Bronchial epithelial cell (primary cell): ENCODE data around the gene DGKI. TPM values are rescaled to one million over a fixed set of nuclear protein-coding genes. Genes with fewer than 3 reads are reported as not detected.
"Not testable (repeated sequence)": the region's sequence is repeated elsewhere in the genome, so short reads cannot be mapped to it uniquely, and the experiment has no call there.

Source experiments
- DNase-seq: peaks from one replicate; pipeline ENCODE4 v3.0.0-alpha.2; 2010; ENCODE audit warnings: low read depth
- FAIRE-seq: peaks from 2 replicates; lab custom pipeline; 2011; peaks lifted over from hg19 to GRCh38; lab: Jason Lieb, UNC
- H3K27me3 ChIP-seq: 2 replicates; pipeline ENCODE4 v1.5.1; 2011; ENCODE audit warnings: low read length; ENCODE audit not compliant: control insufficient read depth, insufficient read depth
- H3K36me3 ChIP-seq: 2 replicates; pipeline ENCODE4 v1.5.1; 2011; ENCODE audit warnings: low read length; ENCODE audit not compliant: control insufficient read depth, insufficient read depth
- H3K4me3 ChIP-seq: 2 replicates; pipeline ENCODE4 v1.5.1; 2011; ENCODE audit warnings: mild to moderate bottlenecking, low read depth, low read length, control low read depth
- CTCF ChIP-seq: IDR thresholded peaks from 2 replicates; pipeline ENCODE4 v1.5.1; 2011; ENCODE audit warnings: mild to moderate bottlenecking, moderate library complexity, low read length, control low read depth, inconsistent platforms; ENCODE audit not compliant: insufficient read depth, severe bottlenecking
- total RNA-seq: library from RNA; depleted of rRNA; stranded (reverse); fragments of >200 nt; gene quantifications from 2 replicates; pipeline ENCODE4 v1.2.1, GENCODE V29; 2014

DGKI gene
- total RNA-seq, 1 donor from 2014 or later: under 0.01 TPM

- DNase-seq (no peak), FAIRE-seq (no peak)
- no peaks in the 10 kb centered on the region for H3K36me3 ChIP-seq
- TF ChIP-seq CTCF: no peak
- H3K4me3 ChIP-seq: no peak overlapping the region
- peaks cover 3% of the 10 kb centered on the region for H3K27me3 ChIP-seq
Observed at GRCh38 chr7:137449016-137449415, 397.8 kb downstream of the DGKI start.

GRCh38 chr7:137448572-137448971 lies 398.2 kb downstream of the DGKI start:
- not testable (repeated sequence) for H3K36me3 ChIP-seq, H3K27me3 ChIP-seq, DNase-seq, FAIRE-seq, H3K4me3 ChIP-seq

GRCh38 chr7:137446025-137446424 lies 400.7 kb downstream of the DGKI start:
- H3K36me3 ChIP-seq: no peaks in the 10 kb centered on the region
- H3K27me3 ChIP-seq: peaks cover 3% of the 10 kb centered on the region
- no peak for TF ChIP-seq CTCF
- FAIRE-seq: no peak
- no peak overlapping the region for H3K4me3 ChIP-seq
- DNase-seq: no peak

GRCh38 chr7:137445268-137445667 lies 401.5 kb downstream of the DGKI start:
- no peak for TF ChIP-seq CTCF
- DNase-seq (no peak), FAIRE-seq (no peak)
- no peaks in the 10 kb centered on the region for H3K36me3 ChIP-seq
- H3K4me3 ChIP-seq: no peak overlapping the region
- H3K27me3 ChIP-seq: peaks cover 3% of the 10 kb centered on the region

GRCh38 chr7:137443616-137444015 lies 403.2 kb downstream of the DGKI start:
- Histone ChIP-seq H3K4me3 (no peak overlapping the region), H3K36me3 (no peaks in the 10 kb centered on the region), H3K27me3 (peaks cover 3% of the 10 kb centered on the region)
- FAIRE-seq (no peak), DNase-seq (peak; percentile 72)
- TF ChIP-seq CTCF: no peak

GRCh38 chr7:137441451-137441850 lies 405.3 kb downstream of the DGKI start:
- no peak overlapping the region for H3K4me3 ChIP-seq
- FAIRE-seq (no peak), DNase-seq (no peak)
- no peaks in the 10 kb centered on the region for H3K36me3 ChIP-seq
- peaks cover 3% of the 10 kb centered on the region for H3K27me3 ChIP-seq
- TF ChIP-seq CTCF: no peak
